H1 (cell line): Measurements from ENCODE around the gene SHROOM2. TPM values are rescaled to one million over a fixed set of nuclear protein-coding genes. Genes with fewer than 3 reads are reported as not detected.

ENCODE experiments used
- CREB1 ChIP-seq: IDR thresholded peaks from 2 replicates; pipeline ENCODE4 v1.6.1; 2012; ENCODE audit warnings: inconsistent platforms
- GABPA ChIP-seq: IDR thresholded peaks from 2 replicates; pipeline ENCODE4 v1.6.1; 2011; ENCODE audit warnings: mild to moderate bottlenecking, low read length, moderate library complexity, borderline replicate concordance; ENCODE audit not compliant: insufficient read depth
- SUZ12 ChIP-seq: fragments of 200-600 bp; sonication (generic); IDR thresholded peaks from 2 replicates; pipeline ENCODE4 v1.6.1; 2012; ENCODE audit warnings: mild to moderate bottlenecking, inconsistent platforms, low read length, moderate library complexity, mixed read lengths
- TEAD4 ChIP-seq: IDR thresholded peaks from 2 replicates; pipeline ENCODE4 v1.6.1; 2012; ENCODE audit warnings: low read depth, low read length, inconsistent platforms, mixed read lengths
- polyA plus RNA-seq, 7 experiments: library from polyadenylated mRNA; depleted of rRNA in 3 of 7; stranded (reverse) in 5 of 7; unstranded in 2 of 7; fragments of >200 nt in 5 of 7; fragments of 200-250 nt in 2 of 7; gene quantifications; 1 replicate in 5 of 7; 2 replicates in 1 of 7; 4 replicates in 1 of 7; pipeline versions ENCODE4 v1.2.1 to v1.2.3, GENCODE V29; 2011 to 2013; ENCODE audit warnings: missing spikeins in 2 of 7, mixed read lengths in 2 of 7
- total RNA-seq: library from RNA; stranded (reverse); fragmentation: NEBNext Ultra II Directional; extraction: Animal tissue kit (Norgen Biotek cat#: 25700); gene quantifications from 2 replicates; pipeline ENCODE4 v1.2.1, GENCODE V29; 2021

The SHROOM2 gene
- total and polyA plus RNA-seq, 2 of the 8 experiments (the other 6 are each of a cell fraction or from before 2014, with no cell fraction given): 3.4 to 14.2 TPM

DNA sequence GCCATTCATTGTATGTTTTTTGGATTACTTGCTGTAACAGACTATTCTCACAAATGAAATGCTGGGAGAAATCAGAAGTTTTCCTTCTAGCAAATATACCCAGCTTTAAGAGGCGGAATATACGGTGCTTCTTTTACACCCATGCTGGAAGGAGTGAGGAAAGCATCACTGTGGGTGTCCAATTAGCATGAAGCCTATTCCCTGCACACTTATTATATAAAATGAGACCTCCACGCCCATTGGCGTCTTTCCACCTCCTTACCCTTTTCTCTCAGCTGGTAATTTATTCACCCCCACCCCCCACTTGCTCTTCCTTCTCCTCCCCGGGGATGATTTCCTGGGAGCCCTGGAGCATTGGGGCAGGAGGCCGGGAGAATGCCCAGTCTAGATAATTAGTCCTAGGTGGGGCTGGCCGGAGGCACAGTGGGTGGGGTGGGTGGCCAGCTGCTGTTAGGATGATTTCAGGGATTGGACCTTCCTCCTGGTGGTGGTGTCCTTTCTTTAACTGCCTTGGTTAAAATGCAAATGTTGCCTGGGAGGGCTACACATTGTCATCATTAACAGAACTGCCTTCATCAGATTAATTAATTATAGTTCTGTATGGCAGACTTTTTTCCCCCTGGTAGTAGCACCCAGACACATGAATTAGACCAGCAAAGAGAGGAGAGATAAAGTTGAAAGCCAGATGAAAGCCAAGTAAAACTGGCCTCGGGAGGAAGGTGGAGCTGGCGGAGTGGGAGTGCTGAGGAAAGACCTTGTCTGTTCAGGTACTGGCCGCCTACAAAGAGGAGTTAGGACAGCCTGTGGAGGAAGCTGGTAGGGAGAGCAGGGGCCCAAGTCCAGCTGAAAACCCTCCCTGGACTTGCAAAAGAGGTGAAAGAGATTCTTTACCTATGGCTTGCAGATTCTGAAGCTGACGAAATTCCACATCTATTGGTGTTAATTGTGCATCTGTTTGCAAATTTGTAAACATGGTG lies 11.4 kb downstream of the SHROOM2 start (continued):
- TF ChIP-seq SUZ12: no peak
- no peak for TF ChIP-seq TEAD4
- no peak for TF ChIP-seq GABPA
- no peak for TF ChIP-seq CREB1
